ENCODE measurements around the gene GPATCH3. TPM values are rescaled to one million over a fixed set of nuclear protein-coding genes. Genes with fewer than 3 reads are reported as not detected.

Gene GPATCH3
- total RNA-seq, 1 donor from 2014 or later: 23.9 TPM

DNA sequence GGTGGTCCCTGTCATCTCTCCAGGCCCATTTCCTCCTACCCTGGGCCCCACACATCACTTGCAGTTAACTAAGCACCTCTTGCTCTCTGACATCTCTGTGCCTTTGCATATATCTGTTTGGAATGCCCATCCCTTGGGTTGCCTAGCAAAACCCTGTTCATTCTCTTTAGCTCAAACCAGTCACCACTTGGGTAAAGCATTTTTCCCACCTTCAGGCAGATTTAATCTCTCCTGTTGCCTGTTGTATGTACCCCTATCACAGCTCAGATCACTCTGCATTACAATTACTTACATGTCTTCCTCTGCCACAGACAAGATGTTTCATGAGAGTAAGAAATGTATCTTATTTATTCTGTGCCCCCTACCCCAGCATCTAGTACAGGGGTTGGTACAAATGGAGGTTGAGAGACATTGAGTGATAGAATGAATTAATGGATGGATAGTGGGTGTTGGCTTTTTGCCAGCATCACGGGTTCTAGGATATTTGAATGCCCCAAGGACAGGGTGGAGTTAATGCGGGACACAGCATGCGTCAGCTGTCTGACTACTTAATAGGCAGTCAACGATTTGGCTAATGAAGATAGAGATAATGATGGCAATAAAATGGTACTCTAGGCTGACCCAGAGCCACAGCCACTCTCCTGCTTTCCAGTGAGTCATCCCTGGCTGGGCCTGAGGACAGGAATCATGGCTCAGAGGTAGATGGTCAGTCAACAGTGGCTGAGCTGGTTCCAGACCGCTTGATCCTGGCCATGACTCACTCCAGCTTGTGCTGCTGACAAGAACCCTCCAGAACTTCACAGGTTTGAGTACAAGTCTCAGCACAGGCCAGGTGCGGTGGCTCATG is 7.0 kb upstream of the GPATCH3 start:
- TF ChIP-seq, protein P1, sequence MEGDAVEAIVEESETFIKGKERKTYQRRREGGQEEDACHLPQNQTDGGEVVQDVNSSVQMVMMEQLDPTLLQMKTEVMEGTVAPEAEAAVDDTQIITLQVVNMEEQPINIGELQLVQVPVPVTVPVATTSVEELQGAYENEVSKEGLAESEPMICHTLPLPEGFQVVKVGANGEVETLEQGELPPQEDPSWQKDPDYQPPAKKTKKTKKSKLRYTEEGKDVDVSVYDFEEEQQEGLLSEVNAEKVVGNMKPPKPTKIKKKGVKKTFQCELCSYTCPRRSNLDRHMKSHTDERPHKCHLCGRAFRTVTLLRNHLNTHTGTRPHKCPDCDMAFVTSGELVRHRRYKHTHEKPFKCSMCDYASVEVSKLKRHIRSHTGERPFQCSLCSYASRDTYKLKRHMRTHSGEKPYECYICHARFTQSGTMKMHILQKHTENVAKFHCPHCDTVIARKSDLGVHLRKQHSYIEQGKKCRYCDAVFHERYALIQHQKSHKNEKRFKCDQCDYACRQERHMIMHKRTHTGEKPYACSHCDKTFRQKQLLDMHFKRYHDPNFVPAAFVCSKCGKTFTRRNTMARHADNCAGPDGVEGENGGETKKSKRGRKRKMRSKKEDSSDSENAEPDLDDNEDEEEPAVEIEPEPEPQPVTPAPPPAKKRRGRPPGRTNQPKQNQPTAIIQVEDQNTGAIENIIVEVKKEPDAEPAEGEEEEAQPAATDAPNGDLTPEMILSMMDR (IDR thresholded peaks at IDR 0.05; ENCODE audit: unreplicated experiment): no peak
- no peaks in the 10 kb centered on the region for H3K9me3 Mint-ChIP-seq (ENCODE audit: low read depth)
- no peak overlapping the region for H3K27ac Mint-ChIP-seq
- H3K36me3 Mint-ChIP-seq (ENCODE audit: insufficient read depth): no peaks in the 10 kb centered on the region
- H3K4me3 Mint-ChIP-seq (ENCODE audit: low read depth): no peak overlapping the region
- no peak for DNase-seq (ENCODE audit: low spot score, unreplicated experiment)
- H3K4me1 Mint-ChIP-seq (ENCODE audit: low read depth): peaks cover 36% of the 10 kb centered on the region
- no peaks in the 10 kb centered on the region for H3K27me3 Mint-ChIP-seq

DNA sequence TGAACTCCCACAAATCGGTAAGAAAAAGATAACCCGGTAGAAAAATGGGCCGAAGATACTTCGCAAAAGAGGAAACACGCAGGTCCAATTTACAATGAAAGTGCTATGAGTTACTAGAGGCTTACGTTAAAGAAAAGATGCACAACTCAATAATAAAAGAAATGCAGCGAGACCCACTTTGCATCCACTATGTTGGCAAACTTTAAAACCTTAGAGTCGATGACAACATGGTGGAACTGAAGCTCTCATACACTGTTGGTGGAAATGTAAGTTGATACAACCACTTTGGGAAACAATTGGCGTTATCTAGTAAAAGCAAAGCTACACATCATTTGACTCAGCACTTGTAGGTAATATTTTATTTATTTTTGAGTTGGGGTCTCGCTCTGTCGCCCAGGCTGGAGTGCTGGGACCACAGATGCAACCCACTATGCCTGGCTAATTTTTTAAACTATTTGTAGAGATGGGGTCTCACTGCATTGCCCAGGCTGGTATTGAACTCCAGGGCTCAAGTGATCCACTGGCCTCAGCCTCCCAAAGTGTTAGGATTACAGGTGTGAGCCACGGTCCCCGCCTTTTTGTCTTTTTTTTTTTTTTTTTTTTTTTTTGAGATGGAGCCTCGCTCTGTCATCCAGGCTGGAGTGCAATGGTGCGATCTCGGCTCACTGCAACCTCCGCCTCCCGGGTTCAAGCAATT is 696 bp upstream of the GPATCH3 start:
- H3K27me3 Mint-ChIP-seq: no peaks in the 10 kb centered on the region
- H3K4me3 Mint-ChIP-seq (ENCODE audit: low read depth): peak overlapping the region; percentile 87
- no peaks in the 10 kb centered on the region for H3K9me3 Mint-ChIP-seq (ENCODE audit: low read depth)
- TF ChIP-seq, protein P1 (IDR thresholded peaks at IDR 0.05; ENCODE audit: unreplicated experiment): no peak
- H3K4me1 Mint-ChIP-seq (ENCODE audit: low read depth): peaks cover 20% of the 10 kb centered on the region
- peaks cover 8% of the 10 kb centered on the region for H3K36me3 Mint-ChIP-seq (ENCODE audit: insufficient read depth)
- no peak for DNase-seq (ENCODE audit: low spot score, unreplicated experiment)
- peak overlapping the region; percentile 97 for H3K27ac Mint-ChIP-seq

DNA sequence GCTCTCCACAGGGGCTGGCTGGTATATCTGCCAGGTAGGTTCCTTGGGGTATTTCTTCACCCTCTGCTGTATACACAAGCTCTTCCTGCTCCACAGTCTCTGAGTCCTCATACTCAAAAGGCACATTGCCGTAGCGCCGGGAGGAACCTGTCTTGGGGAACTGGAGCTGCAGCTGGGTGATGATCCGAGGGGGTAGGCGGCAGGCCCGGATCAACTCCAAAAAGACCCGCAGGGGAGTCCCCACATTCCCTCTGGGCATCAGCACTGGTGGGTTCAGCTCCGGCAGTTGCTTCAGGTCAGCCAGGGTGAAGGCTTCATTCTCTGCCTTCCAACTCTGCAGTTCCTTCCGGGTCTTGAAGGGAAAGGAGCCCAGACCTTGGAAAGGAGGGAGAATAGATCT is 2.9 kb downstream of the GPATCH3 start:
- Mint-ChIP-seq H3K4me3 (ENCODE audit: low read depth) (no peak overlapping the region), H3K9me3 (ENCODE audit: low read depth) (no peaks in the 10 kb centered on the region), H3K27me3 (no peaks in the 10 kb centered on the region), H3K27ac (no peak overlapping the region), H3K4me1 (ENCODE audit: low read depth) (peaks cover 15% of the 10 kb centered on the region), H3K36me3 (ENCODE audit: insufficient read depth) (peaks cover 20% of the 10 kb centered on the region)
- TF ChIP-seq, protein P1 (IDR thresholded peaks at IDR 0.05; ENCODE audit: unreplicated experiment): no peak
- no peak for DNase-seq (ENCODE audit: low spot score, unreplicated experiment)

DNA sequence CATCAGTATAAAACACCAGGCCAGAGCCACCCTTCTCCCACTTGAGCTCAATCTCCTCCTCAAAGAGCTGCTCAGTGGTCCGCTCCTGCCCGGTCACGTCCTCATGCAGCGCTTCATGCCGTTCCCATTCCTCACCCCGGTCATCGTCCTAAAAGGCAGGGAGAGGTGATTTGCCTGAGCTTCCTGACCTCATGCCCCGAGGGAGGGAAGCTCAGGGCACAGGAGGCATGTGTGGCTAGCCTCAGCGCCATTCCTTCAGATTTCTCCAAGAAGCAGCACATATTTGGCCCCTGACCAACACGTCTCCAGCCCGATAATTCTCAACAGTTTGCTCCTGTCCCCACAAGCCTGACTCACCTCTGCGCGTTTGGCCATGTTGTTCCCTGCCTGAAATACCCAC is 6.0 kb downstream of the GPATCH3 start:
- Mint-ChIP-seq H3K36me3 (ENCODE audit: insufficient read depth) (peaks cover 22% of the 10 kb centered on the region), H3K9me3 (ENCODE audit: low read depth) (no peaks in the 10 kb centered on the region), H3K27me3 (no peaks in the 10 kb centered on the region), H3K27ac (peak overlapping the region; percentile 72), H3K4me3 (ENCODE audit: low read depth) (no peak overlapping the region), H3K4me1 (ENCODE audit: low read depth) (peaks cover 8% of the 10 kb centered on the region)
- TF ChIP-seq, protein P1 (IDR thresholded peaks at IDR 0.05; ENCODE audit: unreplicated experiment): no peak
- DNase-seq (ENCODE audit: low spot score, unreplicated experiment): no peak

DNA sequence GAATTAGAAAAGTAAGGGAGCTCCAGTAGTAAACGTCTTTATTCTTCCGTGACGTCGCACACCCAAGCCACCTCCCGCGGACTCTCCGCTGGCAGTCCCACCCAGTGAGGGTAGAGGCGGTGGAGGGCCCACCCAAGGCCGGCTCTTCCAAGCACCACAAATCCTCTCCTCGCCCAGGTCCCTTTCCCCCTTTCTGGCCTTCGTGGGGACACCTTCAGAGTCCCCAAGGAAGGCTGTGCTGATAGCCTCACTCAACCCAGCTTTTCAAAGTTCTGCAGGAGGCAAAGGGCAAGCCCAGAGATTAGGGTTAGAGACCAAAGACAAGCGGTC is 9.8 kb downstream of the GPATCH3 start:
- Mint-ChIP-seq H3K36me3 (ENCODE audit: insufficient read depth) (peaks cover 23% of the 10 kb centered on the region), H3K4me1 (ENCODE audit: low read depth) (peaks cover 15% of the 10 kb centered on the region), H3K27me3 (no peaks in the 10 kb centered on the region), H3K4me3 (ENCODE audit: low read depth) (peak overlapping the region; percentile 92), H3K9me3 (ENCODE audit: low read depth) (no peaks in the 10 kb centered on the region), H3K27ac (peak overlapping the region; percentile 96)
- TF ChIP-seq, protein P1 (IDR thresholded peaks at IDR 0.05; ENCODE audit: unreplicated experiment): no peak
- DNase-seq (ENCODE audit: low spot score, unreplicated experiment): no peak

Measured in progenitor cell of endocrine pancreas (in vitro differentiated cells).